ENCODE measurements around the gene DPYSL5.
"Not testable (repeated sequence)": the region's sequence is repeated elsewhere in the genome, so short reads cannot be mapped to it uniquely, and the experiment has no call there.

DPYSL5 gene

DNA sequence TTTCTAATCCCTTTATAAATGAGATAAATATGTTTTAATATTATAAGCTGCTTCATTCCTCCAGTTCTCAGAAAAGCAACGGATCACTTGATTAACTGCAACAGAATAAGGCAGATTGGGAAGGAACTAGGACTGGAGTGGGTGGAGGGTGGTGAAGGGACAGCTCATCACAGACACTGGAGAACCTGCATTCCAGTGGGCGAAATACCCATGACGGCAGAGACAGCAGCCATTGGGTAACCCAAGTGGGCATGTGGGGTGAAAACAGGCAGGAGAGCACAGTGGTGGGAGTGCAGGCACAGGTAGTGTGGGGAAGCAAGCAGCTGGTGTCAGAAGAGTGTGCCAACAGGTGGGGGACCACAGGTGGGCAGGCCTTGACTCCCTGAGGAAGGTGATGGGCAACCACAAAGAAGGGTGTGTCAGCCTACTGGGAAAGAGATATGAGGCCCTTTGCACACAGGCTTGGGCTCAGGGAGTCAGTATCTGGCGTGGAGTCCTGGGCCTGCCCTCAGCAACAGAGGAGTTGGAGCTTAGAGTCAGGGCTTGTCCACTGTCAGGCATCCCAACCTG is 27.2 kb downstream of the DPYSL5 start:
- no peak for DNase-seq (ENCODE audit: low read depth)

DNA sequence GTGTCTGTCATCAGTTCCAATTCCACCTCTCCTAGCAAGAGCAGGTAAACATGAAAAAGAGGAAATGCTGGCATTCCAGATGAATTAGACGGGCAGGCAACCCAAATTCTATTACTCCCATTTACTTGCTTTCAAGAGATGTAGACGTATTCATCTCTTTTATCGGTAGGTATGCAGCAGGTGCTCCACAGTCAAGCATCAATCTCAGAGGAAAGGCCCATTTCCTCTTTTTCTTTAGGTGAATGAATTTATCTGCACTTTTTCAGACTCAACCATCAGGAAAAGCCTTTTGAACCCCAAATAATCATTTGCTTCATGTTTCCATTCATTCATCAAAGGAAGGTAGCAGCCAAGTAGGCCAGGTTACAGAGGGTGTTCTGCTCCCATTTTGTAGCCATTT is 27.9 kb downstream of the DPYSL5 start:
- DNase-seq (ENCODE audit: low read depth): no peak

DNA sequence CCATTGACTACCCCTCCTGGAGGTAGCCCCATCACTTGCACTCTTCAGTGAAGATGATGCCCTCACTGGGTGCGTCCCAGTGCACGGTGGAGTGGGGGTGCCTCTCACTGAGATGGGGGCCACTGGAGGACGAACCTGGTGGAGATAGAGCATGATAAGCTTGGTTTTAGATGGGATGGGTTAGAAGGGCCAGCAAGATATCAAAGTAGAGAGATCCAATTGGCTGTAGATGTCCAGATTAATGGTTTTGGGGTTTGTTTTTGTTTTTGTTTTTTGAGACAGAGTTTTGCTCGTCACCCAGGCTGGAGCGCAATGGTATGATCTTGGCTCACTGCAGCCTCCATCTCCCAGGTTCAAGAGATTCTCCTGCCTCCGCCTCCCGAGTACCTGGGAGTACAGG is 28.3 kb downstream of the DPYSL5 start:
- no peak for DNase-seq (ENCODE audit: low read depth)

DNA sequence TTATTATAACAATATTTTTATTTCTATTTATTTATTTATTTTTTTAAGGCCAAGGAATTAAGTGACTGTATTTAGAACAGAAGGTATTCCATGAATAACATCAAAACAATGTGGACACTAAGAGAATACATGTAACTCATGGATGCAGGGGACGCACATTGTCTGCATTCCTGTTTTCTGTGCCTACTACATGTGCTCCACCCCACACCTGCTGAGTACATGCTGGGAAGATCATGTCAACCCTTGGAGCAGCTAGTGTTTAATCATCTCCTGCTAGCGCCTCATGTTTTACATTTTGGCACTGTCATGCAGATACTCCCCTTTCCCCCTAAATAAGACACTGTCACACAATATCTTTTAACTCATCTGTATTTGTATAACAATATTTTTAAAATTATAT is 29.3 kb downstream of the DPYSL5 start:
- DNase-seq (ENCODE audit: low read depth): no peak

DNA sequence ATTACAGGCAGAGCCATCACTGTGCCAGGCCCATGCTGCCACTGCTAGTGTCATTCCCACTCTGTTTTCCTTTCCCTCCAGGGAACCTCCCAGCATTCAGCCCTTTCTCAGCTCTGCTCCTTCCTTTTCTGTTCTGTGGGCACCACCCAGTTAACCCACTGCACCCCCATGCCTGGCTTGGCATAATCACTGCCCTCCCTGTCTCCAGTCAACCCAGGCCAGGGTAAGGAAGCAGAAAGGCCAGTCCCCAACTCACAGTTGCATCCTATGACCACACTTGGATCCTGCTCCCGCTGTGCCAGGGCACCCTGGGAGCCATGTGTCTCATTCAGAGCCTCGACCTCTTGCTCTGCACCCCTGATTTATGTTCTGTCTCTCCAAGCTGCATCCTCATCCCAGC is 32.2 kb downstream of the DPYSL5 start:
- no peak for DNase-seq (ENCODE audit: low read depth)

DNA sequence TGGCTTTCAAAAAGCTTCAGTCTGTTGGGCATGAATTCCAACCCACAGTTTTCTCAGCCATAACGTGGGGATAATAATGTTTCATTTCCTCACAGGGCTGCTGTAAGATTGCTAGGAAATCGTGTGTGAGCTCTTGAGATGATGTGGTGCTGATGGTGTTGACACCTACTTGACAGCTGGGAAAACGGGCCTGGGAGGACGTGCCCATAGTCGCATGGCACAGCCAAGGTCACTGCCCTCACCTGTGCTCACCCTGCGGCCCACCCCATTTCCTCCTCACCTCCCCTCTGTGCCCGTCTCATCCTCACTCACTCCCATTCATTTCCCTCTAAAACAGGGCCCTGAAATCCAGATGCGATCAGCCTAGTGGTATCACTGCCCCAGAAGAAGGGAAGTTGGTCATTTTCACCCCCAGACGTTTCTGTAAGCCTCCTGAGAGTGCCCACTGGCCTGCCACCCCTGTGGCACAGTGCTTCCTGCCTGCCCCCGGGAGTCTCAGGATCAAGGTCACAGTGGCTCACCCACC is 33.0 kb downstream of the DPYSL5 start:
- DNase-seq (ENCODE audit: low read depth): no peak

DNA sequence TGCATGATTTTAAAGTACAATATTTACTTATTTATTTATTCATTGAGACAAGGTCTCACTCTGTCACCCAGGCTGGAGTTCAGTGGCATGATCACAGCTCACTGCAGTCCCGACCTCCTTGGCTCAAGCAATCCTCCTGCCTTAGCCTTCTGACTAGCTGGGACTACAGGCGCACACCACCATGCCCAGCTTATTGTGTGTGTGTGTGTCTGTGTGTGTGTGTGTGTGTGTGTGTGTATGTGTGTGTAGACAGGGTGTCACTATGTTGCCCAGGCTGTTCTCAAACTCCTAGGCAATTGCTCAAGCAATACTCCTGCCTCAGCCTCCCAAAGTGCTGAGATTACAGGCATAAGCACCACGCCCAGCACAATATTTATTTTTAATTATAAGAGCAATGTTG is 34.3 kb downstream of the DPYSL5 start:
- not testable (repeated sequence) for DNase-seq (ENCODE audit: low read depth)

DNA sequence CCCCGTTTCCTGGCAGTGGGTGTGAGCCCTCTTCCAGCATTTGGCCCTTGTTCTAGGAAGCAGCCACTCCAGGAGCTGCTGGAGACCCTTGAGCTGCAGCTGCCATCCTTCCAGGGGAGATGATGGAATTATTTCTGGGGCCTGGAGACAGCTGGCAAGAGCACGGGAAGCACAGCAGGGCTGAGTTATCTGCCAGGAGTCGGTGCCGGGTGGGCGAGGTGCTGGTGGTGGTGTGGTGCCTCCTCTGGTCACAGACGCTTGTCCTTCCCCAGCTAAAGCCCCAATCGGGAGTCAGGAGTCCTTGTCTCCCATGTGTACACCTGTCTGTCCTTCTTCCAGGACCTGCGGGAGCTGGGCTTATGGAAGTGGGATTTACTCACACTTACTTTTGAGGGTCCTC is 36.0 kb downstream of the DPYSL5 start:
- no peak for DNase-seq (ENCODE audit: low read depth)

DNA sequence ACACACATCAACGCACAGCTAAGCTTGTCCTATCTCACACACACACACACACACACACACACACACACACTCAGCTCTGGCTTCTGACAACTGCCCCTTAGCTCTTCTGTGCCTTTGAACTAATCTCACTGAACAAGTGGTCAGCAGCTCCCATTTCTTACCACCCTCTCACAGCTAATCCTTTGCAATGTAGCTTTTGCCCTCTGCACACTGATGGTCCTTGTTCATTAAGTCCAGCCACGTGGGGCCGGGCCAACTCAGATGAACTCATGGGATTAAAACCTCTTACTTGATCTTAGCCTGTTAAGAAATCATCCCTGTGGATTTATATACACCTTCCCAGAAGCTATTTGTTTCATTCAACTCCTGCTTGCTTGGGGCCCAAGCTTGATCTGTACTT is 36.6 kb downstream of the DPYSL5 start:
- no peak for DNase-seq (ENCODE audit: low read depth)

DNA sequence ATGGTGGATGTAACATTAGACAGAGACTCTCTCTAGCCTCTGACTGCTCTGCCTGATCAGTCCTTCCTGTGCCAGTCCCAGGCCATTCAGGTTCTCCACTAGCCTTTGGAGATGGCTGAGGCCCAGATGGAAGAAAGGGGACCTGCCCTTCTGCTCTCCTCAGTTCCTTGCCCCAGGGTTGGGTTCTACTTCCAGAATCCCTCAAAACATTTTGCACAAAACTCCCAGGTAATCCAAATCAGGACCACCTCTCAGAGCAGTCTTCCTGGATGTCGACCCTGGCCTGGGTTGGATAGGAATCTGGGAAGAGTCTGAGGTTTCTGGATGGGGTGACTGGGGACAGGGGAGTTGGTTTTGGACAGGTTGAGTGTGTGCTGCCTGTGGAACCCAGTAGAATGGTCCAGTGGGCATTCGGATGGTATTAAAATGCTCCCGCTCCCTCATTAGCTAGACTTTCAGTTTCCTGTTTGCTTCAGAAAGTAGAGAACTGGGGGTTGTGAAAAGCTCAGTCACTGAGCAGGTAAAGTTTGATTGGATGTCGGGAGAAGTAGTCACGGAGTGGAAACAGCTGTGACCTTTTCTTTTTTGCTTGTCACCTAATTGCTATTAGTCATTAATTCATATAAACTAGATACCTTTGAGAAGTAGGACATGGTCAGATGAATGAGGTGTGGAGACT is 37.9 kb downstream of the DPYSL5 start:
- DNase-seq (ENCODE audit: low read depth): no peak

DNA sequence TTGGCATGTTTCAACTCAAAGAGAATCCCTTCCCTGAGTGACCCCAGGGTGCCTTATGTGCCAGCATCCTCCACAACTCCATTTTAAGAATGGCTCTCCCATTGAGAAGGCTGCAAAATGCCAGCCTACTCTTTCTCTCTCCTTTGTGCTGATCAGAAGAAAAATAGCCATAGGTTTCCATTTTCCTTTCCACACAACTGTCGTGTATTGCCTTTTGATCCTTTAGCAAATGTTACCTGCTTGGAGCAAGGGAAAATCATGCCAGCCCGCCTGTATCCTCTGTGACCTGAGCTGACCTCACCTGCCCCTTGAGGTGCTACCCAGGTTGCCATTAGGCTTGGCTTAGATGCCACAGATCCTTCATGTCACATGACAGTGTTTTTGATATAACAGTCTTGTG is 38.8 kb downstream of the DPYSL5 start:
- DNase-seq (ENCODE audit: low read depth): no peak

DNA sequence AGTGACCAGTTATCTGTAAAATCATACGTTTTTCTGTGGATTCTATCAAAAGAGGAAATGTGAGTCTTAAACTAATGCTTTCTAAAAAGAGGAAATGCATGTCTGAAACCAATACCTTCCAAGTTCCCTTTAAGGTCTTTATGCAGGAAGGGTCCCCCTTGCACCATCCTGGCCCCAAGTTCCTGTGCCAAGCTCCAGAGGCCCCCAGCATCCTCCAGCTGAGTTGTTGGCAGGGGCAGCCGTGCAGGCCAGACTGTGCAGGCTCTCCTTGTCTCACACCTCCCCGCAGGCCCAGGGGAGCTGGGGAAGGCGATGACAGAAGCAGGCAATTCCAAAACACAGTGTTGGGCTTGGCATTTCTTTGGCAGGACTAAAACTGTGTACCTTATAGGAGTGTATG is 39.2 kb downstream of the DPYSL5 start:
- DNase-seq (ENCODE audit: low read depth): no peak

DNA sequence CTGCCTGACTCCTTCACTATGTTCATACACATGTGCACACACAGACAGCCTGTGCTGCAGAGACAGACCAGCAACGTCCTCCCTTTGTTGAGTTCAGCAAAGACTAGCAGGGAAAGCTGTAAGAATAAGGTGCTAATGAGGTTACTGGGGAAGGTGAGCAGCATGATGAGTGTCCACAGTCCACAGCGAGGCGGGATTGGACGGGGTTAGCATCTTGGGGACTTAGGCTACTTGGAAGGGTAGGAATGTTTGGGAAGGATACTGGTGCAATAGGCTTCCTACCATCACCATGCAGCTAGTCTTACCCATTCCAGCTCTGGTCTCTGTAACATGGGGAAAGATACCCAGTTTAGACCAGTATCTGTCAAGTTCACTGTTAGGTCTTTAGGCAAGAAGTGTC is 41.9 kb downstream of the DPYSL5 start:
- DNase-seq (ENCODE audit: low read depth): no peak

DNA sequence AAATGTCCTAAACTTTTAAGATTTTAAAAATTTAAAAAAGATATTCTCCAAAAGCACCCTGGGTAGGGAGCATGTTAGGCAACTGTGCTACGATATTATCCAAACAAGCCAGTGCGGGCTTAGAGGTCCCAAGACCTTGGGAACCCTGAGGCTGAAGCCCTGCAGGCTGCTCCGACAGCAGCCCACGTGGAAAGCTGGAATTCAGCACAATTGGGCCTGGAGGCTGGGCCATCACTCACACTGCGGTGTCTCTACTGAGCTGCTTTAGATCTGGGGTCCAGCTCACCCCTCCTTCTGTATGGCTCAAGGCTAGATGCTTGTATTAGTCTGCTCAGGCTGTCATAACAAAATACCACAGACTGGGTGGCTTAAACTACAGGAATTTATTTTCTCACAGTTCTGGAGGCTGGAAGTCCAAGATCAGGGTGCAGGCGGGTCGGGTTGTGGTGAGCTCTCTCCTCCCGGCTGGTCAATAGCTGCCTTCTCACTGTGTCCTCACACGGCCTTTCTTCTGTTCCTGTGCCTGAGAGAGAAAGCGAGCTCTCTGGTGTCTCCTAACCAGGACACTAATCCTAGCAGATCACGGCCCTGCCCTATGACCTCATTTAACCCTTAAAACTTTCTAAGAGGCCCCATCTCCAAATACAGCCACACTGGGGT is 42.5 kb downstream of the DPYSL5 start:
- no peak for DNase-seq (ENCODE audit: low read depth)

DNA sequence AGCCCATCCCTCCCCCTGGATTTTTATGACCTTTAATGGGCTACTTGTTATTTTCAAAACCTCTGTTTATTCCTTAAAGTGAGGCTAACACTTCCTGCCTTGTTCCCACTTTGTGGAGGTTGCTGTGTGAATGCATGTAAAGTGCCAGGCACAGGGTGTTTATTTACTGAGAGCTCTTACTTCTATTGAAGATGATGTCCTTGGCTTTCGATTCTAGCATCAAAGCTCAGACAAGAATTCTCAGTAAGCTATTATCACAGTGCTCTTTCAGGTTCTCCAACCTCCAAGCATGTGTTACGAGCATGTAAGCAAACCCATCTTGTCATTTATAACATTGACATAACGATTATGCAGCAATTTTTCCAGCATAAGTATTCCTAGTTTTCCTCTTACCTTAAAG is 44.2 kb downstream of the DPYSL5 start:
- DNase-seq (ENCODE audit: low read depth): no peak

DNA sequence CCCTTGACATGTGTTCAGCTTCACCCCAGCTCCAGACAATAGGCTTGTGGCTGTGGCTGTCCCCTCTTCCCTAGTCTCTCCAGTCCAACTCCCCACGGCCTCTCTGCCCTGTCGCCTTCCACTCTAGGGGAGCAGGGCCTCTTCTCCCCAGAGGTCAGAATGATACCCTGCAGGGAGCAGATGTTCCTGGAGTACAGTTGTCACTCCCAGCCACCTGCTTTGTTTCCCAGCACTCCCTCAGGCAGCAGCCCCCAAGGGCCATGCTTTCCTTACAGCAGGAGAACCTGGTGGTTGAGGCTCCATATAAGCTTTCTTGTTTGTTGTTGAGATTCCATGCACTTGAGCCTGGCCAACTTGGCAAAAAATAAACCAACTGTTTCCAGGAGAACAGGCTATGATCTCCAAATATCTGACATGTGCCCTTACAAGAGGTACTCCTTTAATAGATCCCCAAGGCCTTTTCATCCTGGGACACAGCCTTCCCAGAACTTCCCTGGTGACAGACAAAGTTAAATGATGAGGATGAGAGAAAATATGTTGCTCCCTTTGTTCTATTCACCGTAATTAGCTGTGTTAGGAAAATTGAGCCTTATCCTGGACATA is 45.1 kb downstream of the DPYSL5 start:
- no peak for DNase-seq (ENCODE audit: low read depth)

DNA sequence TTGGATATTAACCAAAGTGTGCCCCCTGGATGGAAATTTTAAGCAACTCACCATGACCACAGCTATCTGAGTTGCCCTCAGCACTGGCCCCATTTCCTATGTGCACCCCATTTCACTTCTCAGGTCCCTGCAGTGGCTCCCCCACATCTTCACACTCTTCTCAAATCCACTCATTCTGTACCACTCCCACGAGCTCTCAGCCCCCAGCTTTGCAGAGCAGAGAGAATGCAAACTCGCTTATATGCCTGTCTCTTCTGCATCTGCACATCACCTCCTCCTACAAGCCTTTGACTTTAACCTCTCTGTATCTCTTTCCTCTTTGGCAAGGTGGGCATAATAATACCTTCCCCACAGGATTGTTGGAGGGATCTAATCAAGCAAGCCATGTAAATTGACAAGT is 46.2 kb downstream of the DPYSL5 start:
- DNase-seq (ENCODE audit: low read depth): no peak

DNA sequence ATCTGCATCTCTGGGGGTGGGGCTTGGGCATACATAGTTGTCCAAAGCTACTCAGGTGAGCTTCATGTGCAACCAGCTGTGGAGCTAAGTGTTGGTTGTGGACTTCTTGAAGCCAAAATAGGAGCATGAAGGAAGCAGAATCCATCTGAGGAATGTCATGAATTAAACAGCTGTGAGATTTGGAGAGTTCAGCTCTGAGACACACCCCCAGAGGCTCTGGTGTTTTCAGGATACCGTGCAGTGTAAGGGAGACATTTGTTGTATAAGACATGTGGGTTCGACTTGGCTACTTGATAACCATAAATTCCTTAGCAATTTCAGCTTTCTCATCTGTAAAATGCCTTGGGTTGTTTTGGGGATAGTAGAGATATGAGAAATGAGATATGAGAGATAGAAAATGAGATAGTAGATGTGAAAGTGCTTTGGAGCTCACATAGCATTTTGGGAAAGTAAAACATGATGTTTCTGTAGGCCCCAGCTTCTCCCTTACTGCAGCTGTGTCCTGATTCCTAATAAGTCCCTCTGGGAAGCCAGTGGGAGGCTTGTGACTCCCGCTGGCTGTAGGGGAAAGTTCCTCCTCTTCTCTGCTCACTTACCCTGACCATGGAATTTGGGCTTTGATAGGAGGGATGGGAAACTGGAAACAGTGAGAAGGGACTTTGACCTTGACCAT is 50.0 kb downstream of the DPYSL5 start:
- DNase-seq (ENCODE audit: low read depth): no peak

DNA sequence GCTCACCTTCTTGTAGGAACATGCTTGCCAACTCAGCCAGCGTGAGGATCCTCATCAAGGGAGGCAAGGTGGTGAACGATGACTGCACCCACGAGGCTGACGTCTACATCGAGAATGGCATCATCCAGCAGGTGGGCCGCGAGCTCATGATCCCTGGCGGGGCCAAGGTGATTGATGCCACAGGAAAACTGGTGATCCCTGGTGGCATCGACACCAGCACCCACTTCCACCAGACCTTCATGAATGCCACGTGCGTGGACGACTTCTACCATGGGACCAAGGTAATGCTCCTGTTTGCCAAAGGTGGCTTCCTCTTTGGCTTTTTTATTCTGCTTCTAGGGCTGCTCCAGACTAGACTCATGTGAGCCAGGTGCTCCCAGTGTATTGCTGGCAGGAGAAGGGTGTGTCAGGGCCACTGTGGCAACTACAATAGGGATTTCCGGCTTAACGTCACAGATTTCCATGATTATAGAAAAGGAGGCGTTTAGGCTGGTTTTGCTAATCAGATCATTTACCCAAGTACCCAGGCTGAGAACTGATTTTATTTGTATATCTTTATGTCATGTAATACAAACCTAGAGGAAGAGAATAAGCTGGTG is 50.6 kb downstream of the DPYSL5 start:
- DNase-seq (ENCODE audit: low read depth): no peak

DNA sequence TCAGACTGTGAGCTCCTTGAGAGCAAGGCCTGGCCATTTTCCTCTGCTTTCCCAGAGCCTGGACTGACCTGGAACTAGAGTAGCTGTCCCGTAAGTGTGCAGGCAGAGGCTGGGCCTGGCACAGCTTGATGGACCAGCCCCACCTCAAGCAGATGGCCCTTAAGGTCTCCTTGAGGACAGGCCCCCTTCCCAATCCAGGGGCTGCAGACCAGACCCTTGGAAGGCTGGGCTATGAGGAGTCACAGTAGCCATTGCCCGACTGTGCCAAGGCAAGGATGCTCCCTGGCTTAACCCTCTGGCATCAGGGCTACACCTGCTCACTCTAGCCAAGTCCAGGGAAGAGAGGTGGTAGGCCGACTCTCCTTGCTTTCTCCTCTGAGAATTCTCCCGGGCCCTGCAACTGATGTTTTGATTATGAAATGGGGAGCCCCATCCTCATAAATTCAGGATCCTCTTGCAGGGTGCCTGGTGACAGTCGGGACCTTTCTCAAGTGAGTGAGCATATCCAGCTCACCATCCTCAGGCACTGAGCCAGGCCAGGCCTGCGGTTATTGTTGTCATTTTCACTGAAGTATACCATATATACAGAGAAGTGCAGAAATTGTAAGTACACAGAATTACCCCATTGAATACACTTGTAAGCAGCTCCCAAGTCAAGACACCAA is 51.7 kb downstream of the DPYSL5 start:
- DNase-seq (ENCODE audit: low read depth): no peak

DNA sequence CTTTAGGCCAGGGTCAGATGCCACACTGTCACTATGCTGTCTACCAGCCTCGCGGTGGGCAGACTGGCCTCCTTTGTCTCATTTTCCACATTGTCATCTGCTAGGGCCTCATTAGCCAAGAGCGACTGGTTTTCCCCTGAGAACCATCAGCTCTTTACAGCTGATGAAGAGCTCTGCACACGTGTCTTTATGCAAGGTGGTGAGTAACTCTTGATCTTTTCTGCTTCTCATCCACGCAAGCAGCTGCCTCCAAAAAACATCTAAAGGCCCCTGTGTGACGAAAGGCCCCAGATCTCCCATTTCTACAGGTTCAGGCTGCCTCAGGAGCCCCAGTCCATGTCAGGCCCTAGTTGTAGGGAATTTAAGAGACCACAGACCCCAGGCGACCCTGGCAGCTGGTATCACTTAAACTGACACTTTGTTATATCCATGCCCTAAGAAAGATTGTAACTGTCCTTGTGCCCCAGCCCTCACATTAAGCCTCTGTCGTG is 52.9 kb downstream of the DPYSL5 start:
- no peak for DNase-seq (ENCODE audit: low read depth)

All from fibroblast of the conjunctiva (primary cell).